Measurements from ENCODE around the gene APOL5.
"Not testable (repeated sequence)": the region's sequence is repeated elsewhere in the genome, so short reads cannot be mapped to it uniquely, and the experiment has no call there.

The APOL5 gene

GRCh38 chr22:35711336-35711735 is 6.3 kb upstream of the APOL5 start:
- no peak for DNase-seq (ENCODE audit: low read depth)

- no peak for DNase-seq (ENCODE audit: low read depth)
Observed at GRCh38 chr22:35712672-35713071, 5.0 kb upstream of the APOL5 start.

- DNase-seq (ENCODE audit: low read depth), result no peak
Observed at GRCh38 chr22:35719212-35719875, 1.7 kb downstream of the APOL5 start.

GRCh38 chr22:35721960-35722359 is 4.3 kb downstream of the APOL5 start:
- DNase-seq (ENCODE audit: low read depth), result no peak

GRCh38 chr22:35725521-35725920 is 7.8 kb downstream of the APOL5 start:
- DNase-seq (ENCODE audit: low read depth), result no peak

- no peak for DNase-seq (ENCODE audit: low read depth)
Observed at GRCh38 chr22:35726398-35726797, 8.7 kb downstream of the APOL5 start.

GRCh38 chr22:35726933-35727332 is 9.3 kb downstream of the APOL5 start:
- DNase-seq (ENCODE audit: low read depth), result no peak

GRCh38 chr22:35727436-35727835 is 9.8 kb downstream of the APOL5 start:
- no peak for DNase-seq (ENCODE audit: low read depth)

GRCh38 chr22:35728639-35729308 is 11.1 kb downstream of the APOL5 start:
- no peak for DNase-seq (ENCODE audit: low read depth)

GRCh38 chr22:35729309-35729698 is 11.6 kb downstream of the APOL5 start:
- DNase-seq (ENCODE audit: low read depth), result no peak

GRCh38 chr22:35731321-35731720 is 13.6 kb downstream of the APOL5 start:
- no peak for DNase-seq (ENCODE audit: low read depth)

GRCh38 chr22:35732116-35732515 is 14.4 kb downstream of the APOL5 start:
- DNase-seq (ENCODE audit: low read depth), result no peak

- no peak for DNase-seq (ENCODE audit: low read depth)
Observed at GRCh38 chr22:35733036-35733435, 15.4 kb downstream of the APOL5 start.

GRCh38 chr22:35733791-35734516 is 16.3 kb downstream of the APOL5 start:
- DNase-seq (ENCODE audit: low read depth), result no peak

- no peak for DNase-seq (ENCODE audit: low read depth)
Observed at GRCh38 chr22:35734517-35734827, 16.8 kb downstream of the APOL5 start.

GRCh38 chr22:35735542-35735941 is 17.9 kb downstream of the APOL5 start:
- no peak for DNase-seq (ENCODE audit: low read depth)

- no peak for DNase-seq (ENCODE audit: low read depth)
Observed at GRCh38 chr22:35736166-35736565, 18.5 kb downstream of the APOL5 start.

GRCh38 chr22:35736701-35737100 is 19.0 kb downstream of the APOL5 start:
- no peak for DNase-seq (ENCODE audit: low read depth)

- DNase-seq (ENCODE audit: low read depth), result not testable (repeated sequence)
Observed at GRCh38 chr22:35737886-35738285, 20.2 kb downstream of the APOL5 start.

GRCh38 chr22:35739076-35739930 is 21.6 kb downstream of the APOL5 start:
- no peak for DNase-seq (ENCODE audit: low read depth)

GRCh38 chr22:35739931-35740380 is 22.3 kb downstream of the APOL5 start:
- DNase-seq (ENCODE audit: low read depth), result no peak

GRCh38 chr22:35740616-35741015 is 22.9 kb downstream of the APOL5 start:
- DNase-seq (ENCODE audit: low read depth), result no peak

All from GM04503 (cell line).